Epithelial cell of proximal tubule (primary cell): ENCODE results near the gene PPIG. TPM values are rescaled to one million over a fixed set of nuclear protein-coding genes. Genes with fewer than 3 reads are reported as not detected.
"Not testable (repeated sequence)": the region's sequence is repeated elsewhere in the genome, so short reads cannot be mapped to it uniquely, and the experiment has no call there.

Source experiments
- DNase-seq: peaks from one replicate; pipeline ENCODE4 v3.0.0-alpha.2; 2011; ENCODE audit warnings: low read depth
- H3K4me3 ChIP-seq: 2 replicates; pipeline ENCODE4 v1.5.1; 2011; ENCODE audit warnings: low read depth, mild to moderate bottlenecking, low read length
- total RNA-seq: library from RNA; depleted of rRNA; stranded (reverse); fragments of >200 nt; gene quantifications from 2 replicates; pipeline ENCODE4 v1.2.3, GENCODE V29; 2015
- TF ChIP-seq, protein P1 (sequence below): conservative IDR thresholded peaks from 2 replicates; pipeline ENCODE4 v1.5.1; 2012; ENCODE audit warnings: low read depth, mild to moderate bottlenecking, low read length

The PPIG gene
- total RNA-seq, 1 donor from 2014 or later = 21.9 TPM

DNA sequence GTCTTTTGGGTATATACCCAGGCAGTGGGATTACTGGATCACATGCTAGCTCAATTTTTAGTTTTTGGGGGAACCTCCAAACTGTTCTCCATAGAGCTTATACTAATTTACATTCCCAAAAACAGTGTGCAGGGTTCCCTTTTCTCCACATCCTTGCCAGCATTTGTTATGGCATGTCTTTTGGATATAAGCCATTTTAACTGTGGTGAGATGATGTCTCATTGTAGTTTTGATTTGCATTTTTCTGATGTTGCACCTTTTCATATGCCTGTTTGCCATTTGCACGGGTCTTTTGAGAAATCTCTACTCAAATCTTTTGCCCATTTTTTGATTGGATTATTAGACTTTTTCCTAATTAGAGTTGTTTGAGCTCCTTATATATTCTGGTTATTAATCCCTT is 18.5 kb upstream of the PPIG start:
- DNase-seq = no peak
- TF ChIP-seq, protein P1, sequence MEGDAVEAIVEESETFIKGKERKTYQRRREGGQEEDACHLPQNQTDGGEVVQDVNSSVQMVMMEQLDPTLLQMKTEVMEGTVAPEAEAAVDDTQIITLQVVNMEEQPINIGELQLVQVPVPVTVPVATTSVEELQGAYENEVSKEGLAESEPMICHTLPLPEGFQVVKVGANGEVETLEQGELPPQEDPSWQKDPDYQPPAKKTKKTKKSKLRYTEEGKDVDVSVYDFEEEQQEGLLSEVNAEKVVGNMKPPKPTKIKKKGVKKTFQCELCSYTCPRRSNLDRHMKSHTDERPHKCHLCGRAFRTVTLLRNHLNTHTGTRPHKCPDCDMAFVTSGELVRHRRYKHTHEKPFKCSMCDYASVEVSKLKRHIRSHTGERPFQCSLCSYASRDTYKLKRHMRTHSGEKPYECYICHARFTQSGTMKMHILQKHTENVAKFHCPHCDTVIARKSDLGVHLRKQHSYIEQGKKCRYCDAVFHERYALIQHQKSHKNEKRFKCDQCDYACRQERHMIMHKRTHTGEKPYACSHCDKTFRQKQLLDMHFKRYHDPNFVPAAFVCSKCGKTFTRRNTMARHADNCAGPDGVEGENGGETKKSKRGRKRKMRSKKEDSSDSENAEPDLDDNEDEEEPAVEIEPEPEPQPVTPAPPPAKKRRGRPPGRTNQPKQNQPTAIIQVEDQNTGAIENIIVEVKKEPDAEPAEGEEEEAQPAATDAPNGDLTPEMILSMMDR = no peak

DNA sequence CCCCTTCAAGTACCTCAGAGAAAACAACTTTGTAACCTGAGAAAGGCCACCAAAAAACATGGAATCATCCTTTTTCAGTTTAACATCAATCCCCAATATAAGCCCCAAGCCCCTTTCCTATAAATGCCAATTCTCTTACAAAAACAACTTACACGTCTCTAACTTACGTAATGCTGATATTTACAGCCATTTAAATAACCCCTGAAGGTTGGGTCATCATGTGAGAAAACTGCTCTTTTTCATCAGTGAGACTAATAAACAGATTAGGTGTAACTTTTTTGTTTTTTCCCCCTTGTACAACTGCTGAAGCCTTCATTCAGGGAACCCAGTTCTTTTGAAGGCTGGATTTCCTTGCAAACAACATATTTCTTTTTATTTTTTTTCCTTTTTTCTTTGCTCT is 14.2 kb upstream of the PPIG start:
- DNase-seq = no peak
- TF ChIP-seq, protein P1 = no peak
- H3K4me3 ChIP-seq = no peak overlapping the region

More for the DNA sequence above, 18.5 kb upstream of the PPIG start:
- H3K4me3 ChIP-seq = no peak overlapping the region

DNA sequence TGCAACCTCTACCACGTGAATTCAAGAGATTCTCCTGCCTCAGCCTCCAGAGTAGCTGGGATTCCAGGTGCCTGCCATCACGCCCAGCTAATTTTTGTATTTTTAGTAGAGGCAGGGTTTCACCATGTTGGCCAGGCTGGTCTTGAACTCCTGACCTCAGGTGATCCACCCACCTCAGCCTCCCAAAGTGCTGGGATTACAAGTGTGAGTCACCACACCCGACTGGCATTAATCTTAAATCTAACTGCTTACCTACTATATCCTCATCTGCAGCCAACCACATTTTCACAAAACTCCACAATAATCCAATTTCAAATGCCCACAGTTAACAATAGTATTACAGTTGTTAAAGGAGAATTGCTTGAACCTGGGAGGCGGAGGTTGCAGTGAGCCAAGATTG is 13.4 kb upstream of the PPIG start:
- H3K4me3 ChIP-seq, DNase-seq: not testable (repeated sequence)

DNA sequence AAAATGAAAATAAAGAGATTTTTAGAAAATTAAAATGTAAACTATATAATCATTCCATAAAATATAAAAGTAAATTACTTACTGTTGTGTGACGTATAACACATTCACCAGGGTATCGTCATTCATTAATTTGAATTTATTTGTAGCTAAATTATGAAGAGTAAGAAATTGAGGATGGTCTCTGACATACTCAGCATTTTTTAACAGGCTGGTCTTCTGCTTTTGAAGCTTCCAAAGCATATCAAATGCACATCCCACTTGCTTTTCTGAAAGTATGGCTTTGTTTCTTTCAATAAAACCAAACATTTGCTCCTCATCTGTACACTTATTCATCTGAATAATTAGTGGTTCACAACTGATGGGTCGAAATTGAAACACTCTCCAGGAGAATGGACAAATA is 12.6 kb upstream of the PPIG start:
- TF ChIP-seq, protein P1 = no peak
- no peak for DNase-seq
- no peak overlapping the region for H3K4me3 ChIP-seq

DNA sequence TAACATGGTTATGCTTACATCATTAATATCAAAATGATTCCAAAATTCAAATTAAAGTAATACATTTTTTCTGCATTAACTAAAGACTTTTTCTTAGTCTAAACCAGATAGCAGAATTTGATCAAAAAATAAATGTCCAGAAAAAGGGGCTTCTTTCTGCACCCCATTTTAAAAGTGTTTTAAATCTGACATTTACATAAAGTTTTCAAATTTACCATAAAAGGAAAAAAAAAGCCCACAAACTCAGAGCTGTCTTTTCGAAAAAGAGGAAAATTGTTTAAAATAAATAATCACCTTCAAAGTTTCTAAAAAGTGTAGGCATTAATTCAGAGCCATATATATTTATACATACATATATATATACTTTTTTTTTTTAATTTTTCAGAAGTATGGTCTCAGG is 12.0 kb upstream of the PPIG start:
- peak overlapping the region; percentile 82 for H3K4me3 ChIP-seq
- DNase-seq = no peak
- TF ChIP-seq, protein P1 = no peak

DNA sequence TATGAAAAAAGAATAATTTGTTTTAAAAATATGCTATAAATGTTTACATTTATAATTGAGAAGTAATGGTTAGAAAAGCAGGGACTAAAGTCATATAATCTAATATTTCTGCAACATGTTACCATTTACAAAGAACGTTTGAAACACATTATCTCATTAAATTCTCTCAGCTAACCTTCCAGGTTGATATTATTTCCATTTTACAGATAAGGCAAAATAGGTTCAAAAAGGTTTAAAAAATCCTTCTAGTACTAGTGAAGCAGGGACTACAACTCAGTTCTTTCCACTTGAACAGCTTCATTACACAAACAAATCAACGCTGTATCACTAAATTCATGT is 11.4 kb upstream of the PPIG start:
- H3K4me3 ChIP-seq = peak overlapping the region; percentile 82
- DNase-seq = no peak
- TF ChIP-seq, protein P1 = no peak

DNA sequence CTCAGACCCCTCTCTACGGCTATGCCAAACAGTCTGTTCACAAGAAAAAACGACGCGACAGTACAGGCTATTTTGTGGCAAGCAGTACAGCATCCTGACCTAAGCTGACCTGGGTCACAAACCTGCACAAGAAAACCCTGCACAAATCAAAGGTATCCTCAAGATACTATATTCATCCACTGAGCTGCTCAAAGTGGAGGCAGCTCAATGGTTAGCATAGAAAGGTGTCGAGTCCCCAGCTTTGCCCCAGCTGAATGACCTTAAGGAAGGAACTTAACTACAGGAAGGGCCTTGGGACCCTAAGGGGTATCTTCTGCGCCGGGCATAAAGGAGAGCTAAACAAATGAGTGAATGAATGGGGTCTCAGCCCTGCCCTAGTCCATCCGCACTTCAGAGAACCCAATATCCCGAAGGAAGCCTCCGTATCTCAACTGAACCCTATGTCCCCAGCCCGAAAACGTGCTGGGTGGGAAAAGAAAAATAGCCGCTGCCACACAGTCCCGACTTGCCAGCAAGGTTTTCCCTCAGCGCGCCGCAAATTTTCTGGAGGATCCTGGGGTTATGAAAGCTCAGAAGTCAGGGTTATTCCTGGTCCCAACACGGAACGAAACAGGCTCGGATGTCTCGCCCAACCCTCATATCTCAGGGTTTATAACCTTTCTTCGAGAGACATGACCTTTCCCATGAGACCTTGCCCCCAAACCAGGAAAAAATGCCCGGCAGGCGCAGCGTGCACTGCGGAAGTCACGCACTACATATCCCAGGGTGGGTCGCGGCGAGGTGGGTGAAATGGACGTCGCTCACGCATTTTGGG is 10.8 kb upstream of the PPIG start, which contains the start of gene FASTKD1:
Gene FASTKD1 (minus strand): TSS at position 706 of the 814 bp plus-strand sequence. CDS start 1,836 bp downstream, outside the sequence.
- peak within 1 kb of the TSS; percentile 82 for H3K4me3 ChIP-seq
- TF ChIP-seq, protein P1 = no peak
- no peak for DNase-seq
